T-helper 1 cell treated with Interleukin-12 subunit alpha and Interleukin-12 subunit beta and Interleukin-4 antibody, amounts not matched to agents 30 μg/mL and 1 μg/mL, for 36 hours (primary cell): ENCODE data around the gene KLHL2.
"Not testable (repeated sequence)": the region's sequence is repeated elsewhere in the genome, so short reads cannot be mapped to it uniquely, and the experiment has no call there.

Experiments used
- H3K27ac Mint-ChIP-seq: one replicate; pipeline ENCODE4 v1.8.0; 2021; ENCODE audit warnings: mild to moderate bottlenecking, mixed read lengths
- H3K27me3 Mint-ChIP-seq: one replicate; pipeline ENCODE4 v1.8.0; 2021; ENCODE audit warnings: low read depth, mixed read lengths
- H3K36me3 Mint-ChIP-seq: one replicate; pipeline ENCODE4 v1.8.0; 2021; ENCODE audit warnings: low read depth, mixed read lengths
- H3K4me1 Mint-ChIP-seq: one replicate; pipeline ENCODE4 v1.8.0; 2021; ENCODE audit warnings: low read depth, mixed read lengths
- H3K4me3 Mint-ChIP-seq: one replicate; pipeline ENCODE4 v1.8.0; 2021; ENCODE audit warnings: mild to moderate bottlenecking, moderate library complexity, mixed read lengths
- H3K9me3 Mint-ChIP-seq: one replicate; pipeline ENCODE4 v1.8.0; 2021; ENCODE audit warnings: mixed read lengths

The KLHL2 gene

GRCh38 chr4:165234766-165235165 is 27.4 kb downstream of the KLHL2 start:
- Mint-ChIP-seq H3K4me3 (no peak overlapping the region), H3K4me1 (peaks cover 47% of the 10 kb centered on the region), H3K9me3 (no peaks in the 10 kb centered on the region), H3K27ac (no peak overlapping the region), H3K27me3 (no peaks in the 10 kb centered on the region), H3K36me3 (peaks cover 43% of the 10 kb centered on the region)

GRCh38 chr4:165236852-165237251 is 29.5 kb downstream of the KLHL2 start:
- H3K27ac Mint-ChIP-seq, H3K9me3 Mint-ChIP-seq, H3K27me3 Mint-ChIP-seq, H3K4me3 Mint-ChIP-seq: not testable (repeated sequence)
- Mint-ChIP-seq H3K4me1 (peaks cover 39% of the 10 kb centered on the region), H3K36me3 (peaks cover 47% of the 10 kb centered on the region)

GRCh38 chr4:165238041-165238640 is 30.8 kb downstream of the KLHL2 start:
- Mint-ChIP-seq H3K4me1 (peaks cover 32% of the 10 kb centered on the region), H3K4me3 (peak overlapping the region; percentile 38), H3K27ac (peak overlapping the region; percentile 53), H3K36me3 (peaks cover 47% of the 10 kb centered on the region)
- not testable (repeated sequence) for H3K27me3 Mint-ChIP-seq, H3K9me3 Mint-ChIP-seq

- not testable (repeated sequence) for H3K4me3 Mint-ChIP-seq, H3K27ac Mint-ChIP-seq, H3K9me3 Mint-ChIP-seq, H3K27me3 Mint-ChIP-seq
- H3K4me1 Mint-ChIP-seq = peaks cover 29% of the 10 kb centered on the region
- H3K36me3 Mint-ChIP-seq = peaks cover 58% of the 10 kb centered on the region
Measured at GRCh38 chr4:165240761-165241160, 33.4 kb downstream of the KLHL2 start.

- not testable (repeated sequence) for H3K9me3 Mint-ChIP-seq, H3K4me3 Mint-ChIP-seq, H3K27me3 Mint-ChIP-seq, H3K27ac Mint-ChIP-seq
- Mint-ChIP-seq H3K36me3 (peaks cover 45% of the 10 kb centered on the region), H3K4me1 (peaks cover 19% of the 10 kb centered on the region)
Measured at GRCh38 chr4:165244148-165244547, 36.8 kb downstream of the KLHL2 start.

- Mint-ChIP-seq H3K36me3 (peaks cover 41% of the 10 kb centered on the region), H3K4me1 (peaks cover 20% of the 10 kb centered on the region)
- H3K27me3 Mint-ChIP-seq, H3K9me3 Mint-ChIP-seq, H3K4me3 Mint-ChIP-seq, H3K27ac Mint-ChIP-seq: not testable (repeated sequence)
Measured at GRCh38 chr4:165244587-165245186, 37.3 kb downstream of the KLHL2 start.

- Mint-ChIP-seq H3K4me1 (peaks cover 14% of the 10 kb centered on the region), H3K4me3 (no peak overlapping the region), H3K36me3 (peaks cover 28% of the 10 kb centered on the region), H3K27ac (no peak overlapping the region), H3K27me3 (no peaks in the 10 kb centered on the region), H3K9me3 (no peaks in the 10 kb centered on the region)
Measured at GRCh38 chr4:165248102-165248501, 40.7 kb downstream of the KLHL2 start.

GRCh38 chr4:165248904-165249303 is 41.5 kb downstream of the KLHL2 start:
- not testable (repeated sequence) for H3K27me3 Mint-ChIP-seq, H3K4me3 Mint-ChIP-seq, H3K9me3 Mint-ChIP-seq
- H3K27ac Mint-ChIP-seq = peak overlapping the region; percentile 64
- peaks cover 24% of the 10 kb centered on the region for H3K36me3 Mint-ChIP-seq
- H3K4me1 Mint-ChIP-seq = peaks cover 13% of the 10 kb centered on the region

GRCh38 chr4:165254771-165255170 is 47.4 kb downstream of the KLHL2 start:
- H3K27me3 Mint-ChIP-seq, H3K9me3 Mint-ChIP-seq: not testable (repeated sequence)
- Mint-ChIP-seq H3K4me3 (peak overlapping the region; percentile 86), H3K36me3 (peaks cover 17% of the 10 kb centered on the region), H3K27ac (peak overlapping the region; percentile 98), H3K4me1 (peaks cover 42% of the 10 kb centered on the region)

- H3K27ac Mint-ChIP-seq = peak overlapping the region; percentile 98
- H3K4me3 Mint-ChIP-seq = peak overlapping the region; percentile 86
- H3K4me1 Mint-ChIP-seq = peaks cover 43% of the 10 kb centered on the region
- H3K9me3 Mint-ChIP-seq, H3K27me3 Mint-ChIP-seq: not testable (repeated sequence)
- peaks cover 15% of the 10 kb centered on the region for H3K36me3 Mint-ChIP-seq
Measured at GRCh38 chr4:165255439-165255838, 48.1 kb downstream of the KLHL2 start.

GRCh38 chr4:165256074-165256659 is 48.8 kb downstream of the KLHL2 start:
- peak overlapping the region; percentile 86 for H3K4me3 Mint-ChIP-seq
- peaks cover 47% of the 10 kb centered on the region for H3K4me1 Mint-ChIP-seq
- peak overlapping the region; percentile 98 for H3K27ac Mint-ChIP-seq
- not testable (repeated sequence) for H3K27me3 Mint-ChIP-seq, H3K9me3 Mint-ChIP-seq
- H3K36me3 Mint-ChIP-seq = peaks cover 13% of the 10 kb centered on the region

- H3K27me3 Mint-ChIP-seq, H3K36me3 Mint-ChIP-seq, H3K9me3 Mint-ChIP-seq: not testable (repeated sequence)
- H3K4me1 Mint-ChIP-seq = peaks cover 42% of the 10 kb centered on the region
- peak overlapping the region; percentile 23 for H3K4me3 Mint-ChIP-seq
- peak overlapping the region; percentile 79 for H3K27ac Mint-ChIP-seq
Measured at GRCh38 chr4:165259776-165260175, 52.4 kb downstream of the KLHL2 start.

GRCh38 chr4:165262306-165262705 is 54.9 kb downstream of the KLHL2 start:
- peaks cover 20% of the 10 kb centered on the region for H3K36me3 Mint-ChIP-seq
- H3K9me3 Mint-ChIP-seq, H3K4me3 Mint-ChIP-seq, H3K27me3 Mint-ChIP-seq, H3K27ac Mint-ChIP-seq: not testable (repeated sequence)
- peaks cover 26% of the 10 kb centered on the region for H3K4me1 Mint-ChIP-seq

GRCh38 chr4:165263466-165263865 is 56.1 kb downstream of the KLHL2 start:
- peaks cover 25% of the 10 kb centered on the region for H3K36me3 Mint-ChIP-seq
- not testable (repeated sequence) for H3K9me3 Mint-ChIP-seq, H3K27ac Mint-ChIP-seq, H3K27me3 Mint-ChIP-seq, H3K4me3 Mint-ChIP-seq
- H3K4me1 Mint-ChIP-seq = peaks cover 22% of the 10 kb centered on the region

- Mint-ChIP-seq H3K4me1 (peaks cover 22% of the 10 kb centered on the region), H3K36me3 (peaks cover 58% of the 10 kb centered on the region)
- H3K27me3 Mint-ChIP-seq, H3K27ac Mint-ChIP-seq, H3K9me3 Mint-ChIP-seq, H3K4me3 Mint-ChIP-seq: not testable (repeated sequence)
Measured at GRCh38 chr4:165269931-165270330, 62.6 kb downstream of the KLHL2 start.
